Stomach (tissue), 9 donors: ENCODE results near the gene VIPR2. TPM values are rescaled to one million over a fixed set of nuclear protein-coding genes. Genes with fewer than 3 reads are reported as not detected.
"Not testable (repeated sequence)": the region's sequence is repeated elsewhere in the genome, so short reads cannot be mapped to it uniquely, and the experiment has no call there.

Experiments
- DNase-seq, 2 donors: peaks; one replicate each; pipeline versions ENCODE4 v3.0.0 to v3.0.0-alpha.2; 2013 to 2019
- H3K27ac ChIP-seq, 5 donors: fragments of 200-600 bp in 4 of 5; sonication (generic) in 4 of 5; one replicate each; pipeline ENCODE4 v1.5.1; 2013 to 2019; ENCODE audit warnings: mild to moderate bottlenecking in 1 of 5, moderate library complexity in 1 of 5
- H3K27me3 ChIP-seq, 3 donors: fragments of 200-600 bp; sonication (generic); one replicate each; pipeline ENCODE4 v1.5.1; 2017 to 2019; ENCODE audit warnings: mixed run types in 1 of 3
- H3K36me3 ChIP-seq, 4 donors: fragments of 200-600 bp; sonication (generic); 1 replicate in 3 of 4; 2 replicates in 1 of 4; pipeline ENCODE4 v1.5.1; 2016 to 2019
- H3K4me1 ChIP-seq, 4 donors: fragments of 200-600 bp; sonication (generic); one replicate each; pipeline ENCODE4 v1.5.1; 2016 to 2019
- H3K4me3 ChIP-seq, 4 donors: fragments of 200-600 bp; sonication (generic) in 3 of 4; one replicate each; pipeline ENCODE4 v1.5.1; 2016 to 2019; ENCODE audit warnings: mild to moderate bottlenecking in 1 of 4
- H3K9me3 ChIP-seq, 4 donors: fragments of 200-600 bp; sonication (generic); one replicate each; pipeline ENCODE4 v1.5.1; 2016 to 2019
- CTCF ChIP-seq, 7 experiments: fragments of 450-650 bp in 4 of 7; fragments of 200-600 bp in 3 of 7; sonication (generic) in 3 of 7; IDR thresholded peaks; one replicate each; pipeline ENCODE4 v1.5.1; 2016 to 2019; ENCODE audit warnings: antibody characterized with exemption in 7 of 7, control low read depth in 2 of 7, mild to moderate bottlenecking in 1 of 7
- EP300 ChIP-seq: sonication (generic); formaldehyde crosslinking; IDR thresholded peaks from one replicate; pipeline ENCODE4 v1.6.1; 2017; ENCODE audit warnings: antibody characterized with exemption
- POLR2A ChIP-seq, 4 donors: fragments of 450-650 bp; IDR thresholded peaks; one replicate each; pipeline ENCODE4 v1.6.1; 2016; ENCODE audit warnings: antibody characterized with exemption in 4 of 4, control low read depth in 2 of 4, mild to moderate bottlenecking in 1 of 4, moderate library complexity in 1 of 4
- POLR2AphosphoS5 ChIP-seq, 3 donors: sonication (generic); formaldehyde crosslinking; IDR thresholded peaks; one replicate each; pipeline ENCODE4 v1.6.1; 2016; ENCODE audit warnings: antibody characterized with exemption in 3 of 3
- WGBS, 5 donors: extraction: QIAGEN DNeasy Blood & Tissue Kit in 3 of 5; methylation state at CpG; one replicate each; pipeline versions ENCODE4 v1.1.5 to v1.1.7; 2013 to 2018; 5-methylcytosine and 5-hydroxymethylcytosine counted together
- intact Hi-C: fragments of 100-400 bp; cut with DNase I; formaldehyde crosslinking; loops from one replicate; pipeline ENCODE4 v1.15.1; 2023; ENCODE audit warnings: low total_unique reads
- polyA plus RNA-seq, 3 donors: library from polyadenylated mRNA; stranded (reverse); fragments of 200-250 nt; gene quantifications; one replicate each; pipeline ENCODE4 v1.2.3, GENCODE V29; 2013
- total RNA-seq, 5 donors: library from RNA; depleted of rRNA; stranded (reverse); fragments of >200 nt; gene quantifications; one replicate each; pipeline versions ENCODE4 v1.1.0 to v1.2.3, GENCODE V29; 2014 to 2016
- donor health status: healthy with polysubstance abuse.
- donor health status: Bipolar disorder and iron deficiency.
- donor health status: healthy.

VIPR2 gene
- total and polyA plus RNA-seq, 8 donors: 1.2 to 25.4 (median 4.6) TPM

DNA sequence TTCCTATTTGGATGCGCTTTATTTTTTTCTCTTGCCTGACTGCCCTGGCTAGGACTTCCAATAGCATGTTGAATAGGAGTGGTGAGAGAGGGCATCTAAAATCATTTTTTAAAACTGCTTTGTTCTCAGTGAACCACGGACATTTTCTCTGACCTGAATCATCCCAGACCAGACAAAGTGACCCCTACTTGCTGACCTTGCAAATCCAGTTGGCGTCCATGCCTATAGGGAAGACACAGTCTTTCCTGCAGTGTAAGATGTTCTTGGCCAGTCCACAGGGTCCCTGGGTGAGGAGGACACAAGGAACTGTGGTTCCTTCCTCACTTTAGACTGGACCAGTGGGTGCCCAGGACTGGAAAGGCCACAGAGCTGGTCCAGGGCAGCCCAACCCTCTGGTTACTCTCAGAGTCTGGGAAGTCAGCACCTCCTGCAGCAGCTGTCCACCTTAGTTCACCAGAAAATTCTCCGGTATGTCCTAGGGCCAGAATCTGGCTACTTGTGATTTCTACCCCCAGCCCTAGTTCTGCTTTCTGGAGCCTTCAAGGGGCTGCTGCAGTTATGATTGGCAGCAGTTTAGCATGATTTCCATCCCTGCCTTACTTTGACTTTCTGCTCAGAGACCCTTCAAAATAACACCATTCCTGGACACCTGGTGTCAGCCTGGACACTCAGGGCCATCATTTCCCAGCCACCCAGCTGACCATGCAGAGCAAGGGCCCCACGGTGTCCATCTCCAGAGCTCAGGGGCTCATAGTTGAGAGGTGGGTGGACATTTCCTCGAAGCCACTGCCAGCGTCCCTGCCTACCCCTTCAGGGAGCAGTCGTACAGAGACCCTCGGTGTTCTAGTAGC lies 19.3 kb downstream of the VIPR2 start:
- H3K27me3 ChIP-seq: no peaks in the 10 kb centered on the region
- 64 to 77% (median 68%) methylated on average over 9 of the region's 9 CpGs for WGBS, 5 donors
- peak in 1 of 2 donors; percentile 7 for DNase-seq
- H3K36me3 ChIP-seq: no peaks in the 10 kb centered on the region
- peaks cover 0 to 14% (median 5%) of the 10 kb centered on the region in 4 donors for H3K4me1 ChIP-seq
- no peak for TF ChIP-seq EP300
- TF ChIP-seq POLR2AphosphoS5 (IDR thresholded peaks at IDR 0.05): no peak
- TF ChIP-seq POLR2A (IDR thresholded peaks at IDR 0.05): no peak
- no peak for TF ChIP-seq CTCF (IDR thresholded peaks at IDR 0.05)
- intact Hi-C loops: no loop called here
- H3K9me3 ChIP-seq: no peaks in the 10 kb centered on the region
- H3K27ac ChIP-seq: no peak overlapping the region
- H3K4me3 ChIP-seq: no peak overlapping the region

- H3K9me3 ChIP-seq, intact Hi-C loops: not testable (repeated sequence)
- WGBS, 5 donors: 26 to 67% (median 43%) methylated on average over 1 of the region's 1 CpG
Observed at GRCh38 chr7:159123793-159124192, 20.9 kb downstream of the VIPR2 start.

DNA sequence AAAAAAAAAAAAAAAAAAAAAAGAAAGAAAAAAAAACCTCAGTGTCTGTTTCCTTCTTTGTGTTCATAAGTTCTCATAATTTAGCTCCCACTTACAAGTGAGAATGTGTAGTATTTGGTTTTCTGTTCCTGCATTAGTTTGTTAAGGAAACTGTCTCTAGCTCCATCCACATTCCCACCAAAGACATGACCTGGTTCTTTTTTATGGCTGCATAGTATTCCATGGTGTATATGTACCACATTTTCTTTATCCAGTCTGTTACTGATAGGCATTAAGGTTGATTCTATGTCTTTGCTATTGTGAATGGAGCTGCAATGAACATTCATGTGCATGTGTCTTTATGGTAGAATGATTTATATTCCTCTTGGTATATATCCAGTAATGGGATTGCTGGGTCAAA lies 21.4 kb downstream of the VIPR2 start:
- H3K36me3 ChIP-seq, intact Hi-C loops, DNase-seq, H3K9me3 ChIP-seq, H3K4me3 ChIP-seq, H3K27ac ChIP-seq, H3K27me3 ChIP-seq: not testable (repeated sequence)
- H3K4me1 ChIP-seq: peaks cover 0 to 14% (median 5%) of the 10 kb centered on the region in 4 donors

More at GRCh38 chr7:159123793-159124192, 20.9 kb downstream of the VIPR2 start:
- not testable (repeated sequence) for H3K27me3 ChIP-seq, DNase-seq, H3K4me3 ChIP-seq, H3K27ac ChIP-seq, H3K36me3 ChIP-seq
- H3K4me1 ChIP-seq: peaks cover 0 to 14% (median 5%) of the 10 kb centered on the region in 4 donors

GRCh38 chr7:159122276-159122675 lies 22.4 kb downstream of the VIPR2 start:
- H3K27ac ChIP-seq: no peak overlapping the region
- TF ChIP-seq POLR2AphosphoS5 (IDR thresholded peaks at IDR 0.05) (no peak), CTCF (IDR thresholded peaks at IDR 0.05) (no peak), EP300 (no peak), POLR2A (IDR thresholded peaks at IDR 0.05) (no peak)
- no peak overlapping the region for H3K4me3 ChIP-seq
- intact Hi-C loops: no loop called here
- peaks cover 0 to 14% (median 5%) of the 10 kb centered on the region in 4 donors for H3K4me1 ChIP-seq
- no peaks in the 10 kb centered on the region for H3K27me3 ChIP-seq
- H3K36me3 ChIP-seq: peaks cover 0 to 8% (median 3%) of the 10 kb centered on the region in 4 donors
- 60 to 85% (median 63%) methylated on average over 7 of the region's 7 CpGs for WGBS, 5 donors
- DNase-seq: no peak
- H3K9me3 ChIP-seq: no peaks in the 10 kb centered on the region

DNA sequence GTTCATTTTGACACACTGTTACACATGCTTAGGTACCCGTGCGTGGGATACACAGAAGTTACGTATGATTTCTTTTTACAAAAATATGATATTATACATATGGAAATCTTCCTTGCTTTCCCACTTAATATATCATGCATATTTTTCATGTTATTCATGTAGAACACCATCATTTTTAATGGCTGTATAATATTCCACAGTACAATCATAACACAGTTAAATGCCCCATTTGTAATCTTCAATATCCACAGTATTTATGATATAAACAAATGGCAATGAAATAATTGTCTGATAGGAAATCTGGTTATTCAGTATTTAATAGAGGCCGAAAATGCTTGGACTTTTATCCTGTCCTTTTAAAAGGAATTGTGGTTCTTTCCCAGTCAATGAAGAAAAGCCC lies 23.2 kb downstream of the VIPR2 start:
- 71 to 98% (median 95%) methylated on average over 4 of the region's 4 CpGs for WGBS, 5 donors
- intact Hi-C loops: no loop called here
- Histone ChIP-seq H3K27me3 (no peaks in the 10 kb centered on the region), H3K9me3 (no peaks in the 10 kb centered on the region), H3K4me3 (no peak overlapping the region), H3K36me3 (peaks cover 0 to 8% (median 3%) of the 10 kb centered on the region in 4 donors), H3K27ac (no peak overlapping the region), H3K4me1 (peaks cover 0 to 8% (median 3%) of the 10 kb centered on the region in 4 donors)
- DNase-seq: no peak
- TF ChIP-seq EP300 (no peak), POLR2AphosphoS5 (IDR thresholded peaks at IDR 0.05) (no peak), POLR2A (IDR thresholded peaks at IDR 0.05) (no peak), CTCF (IDR thresholded peaks at IDR 0.05) (no peak)
